ENCODE results near the gene HPSE2.

HPSE2 gene

DNA sequence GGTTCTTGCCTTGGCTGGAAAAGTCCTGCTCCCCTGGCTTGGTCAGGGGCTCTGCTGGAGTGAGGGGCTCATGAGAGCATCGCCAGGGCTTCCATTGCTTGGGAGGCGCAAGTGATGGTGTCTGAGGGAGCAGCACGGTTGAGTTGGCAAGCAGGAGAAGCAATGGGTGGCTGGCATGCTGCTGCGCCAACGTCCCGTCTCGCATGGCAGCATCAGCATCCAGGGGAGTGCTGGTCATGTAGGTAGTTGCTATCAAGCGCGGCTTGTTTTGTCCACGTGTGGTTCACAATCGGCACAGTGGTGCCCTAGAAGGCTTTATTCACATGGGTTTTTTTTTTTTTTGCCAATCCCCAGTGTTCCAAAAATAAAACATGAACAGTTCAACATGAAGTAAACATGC is 824.5 kb downstream of the HPSE2 start:
- DNase-seq (ENCODE audit: low spot score), result no peak

GRCh38 chr10:98410759-98411158 is 824.9 kb downstream of the HPSE2 start:
- no peak for DNase-seq (ENCODE audit: low spot score)

DNA sequence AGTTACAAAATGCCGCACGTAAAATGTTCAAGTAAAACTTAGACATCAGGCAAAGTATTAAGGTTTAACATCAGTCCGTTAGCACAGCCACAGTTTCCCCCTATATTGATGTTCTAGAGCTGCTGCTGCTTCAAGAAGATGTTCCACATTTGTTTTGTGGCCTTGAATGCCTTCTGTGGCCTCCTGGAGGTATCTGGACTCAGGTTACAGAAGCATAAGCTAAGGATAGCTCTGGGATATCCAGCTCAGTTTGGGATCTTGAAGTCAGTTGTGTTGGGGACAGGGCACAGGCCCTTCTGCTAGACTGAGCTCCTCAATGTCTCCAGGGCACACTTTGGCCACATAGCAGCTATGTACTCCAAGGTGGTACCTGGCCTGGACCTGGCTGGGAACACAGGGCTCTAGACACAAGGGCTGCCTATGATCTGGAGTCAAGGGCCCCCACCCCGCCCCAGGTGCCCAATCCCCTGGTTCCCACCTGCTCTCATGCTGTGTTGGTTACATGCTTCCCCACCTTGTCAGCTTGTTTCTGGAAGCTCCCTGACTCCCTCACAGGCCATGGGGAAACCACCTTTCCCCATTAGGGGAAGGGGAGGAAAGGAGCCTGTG is 825.4 kb downstream of the HPSE2 start:
- no peak for DNase-seq (ENCODE audit: low spot score)

DNA sequence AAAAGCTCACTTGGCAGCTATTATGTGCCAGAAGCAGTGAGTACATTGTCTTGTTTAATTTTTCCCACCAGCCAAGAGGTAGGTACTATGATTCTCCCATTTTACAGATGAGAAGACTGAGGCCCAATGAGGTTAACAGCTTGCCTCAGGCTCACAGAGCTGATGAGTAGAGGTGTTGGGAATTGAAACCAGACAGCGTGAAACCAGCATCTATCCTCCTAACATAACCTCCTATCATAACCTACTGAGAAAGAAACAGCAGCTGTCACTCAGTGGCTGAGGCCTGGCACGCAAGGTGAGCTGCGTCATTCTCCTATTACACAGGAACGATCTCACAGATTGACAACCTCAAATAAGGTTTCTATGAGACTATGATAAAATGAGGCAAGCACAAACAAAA is 826.9 kb downstream of the HPSE2 start:
- DNase-seq (ENCODE audit: low spot score), result no peak

- no peak for DNase-seq (ENCODE audit: low spot score)
Measured at GRCh38 chr10:98407744-98408241, 827.9 kb downstream of the HPSE2 start.
